Left lung (tissue), 10 donors: ENCODE results near the gene ASMTL. TPM values are rescaled to one million over a fixed set of nuclear protein-coding genes. Genes with fewer than 3 reads are reported as not detected.
"Not testable (repeated sequence)": the region's sequence is repeated elsewhere in the genome, so short reads cannot be mapped to it uniquely, and the experiment has no call there.

Experiments used
- ATAC-seq: fragments of 200-7000 bp; cut with Tn5 transposase; one replicate; pipeline ENCODE4 v1.9.1; 2020; ENCODE audit warnings: moderate library complexity
- DNase-seq, 4 donors: peaks; one replicate each; pipeline ENCODE4 v3.0.0-alpha.2; 2013 to 2020
- H3K27ac ChIP-seq, 2 donors: fragments of 200-600 bp; sonication (generic) in 1 of 2; one replicate each; pipeline versions ENCODE4 v1.5.0 to v1.8.0; 2020 to 2021
- H3K27me3 ChIP-seq, 2 donors: fragments of 200-600 bp; sonication (generic) in 1 of 2; one replicate each; pipeline versions ENCODE4 v1.5.0 to v1.8.0; 2020 to 2021
- H3K36me3 ChIP-seq, 2 donors: fragments of 200-600 bp; sonication (generic) in 1 of 2; one replicate each; pipeline versions ENCODE4 v1.5.0 to v1.8.0; 2020 to 2021
- H3K4me1 ChIP-seq, 2 donors: fragments of 200-600 bp; one replicate each; pipeline ENCODE4 v1.8.0; 2021
- H3K4me3 ChIP-seq, 2 donors: fragments of 200-600 bp; sonication (generic) in 1 of 2; one replicate each; pipeline versions ENCODE4 v1.5.0 to v1.8.0; 2020 to 2021; ENCODE audit warnings: mild to moderate bottlenecking in 1 of 2
- H3K9me3 ChIP-seq, 2 donors: fragments of 200-600 bp; sonication (generic) in 1 of 2; one replicate each; pipeline versions ENCODE4 v1.5.0 to v1.8.0; 2020 to 2021
- CTCF ChIP-seq, 2 donors: fragments of 200-600 bp; sonication (generic) in 1 of 2; IDR thresholded peaks; one replicate each; pipeline versions ENCODE4 v1.5.0 to v1.8.0; 2021; ENCODE audit warnings: antibody characterized with exemption in 2 of 2
- intact Hi-C, 2 donors: fragments of 100-400 bp; cut with DNase I; formaldehyde crosslinking; loops; one replicate each; pipeline versions ENCODE4 v1.11.2 to v1.14.2; 2022
- polyA plus RNA-seq, 6 donors: library from polyadenylated mRNA; unstranded; fragments of 120-200 nt; gene quantifications; one replicate each; pipeline ENCODE4 v1.2.1, GENCODE V29; 2013; ENCODE audit not compliant: insufficient read length in 6 of 6
- total RNA-seq, 2 donors: library from RNA; stranded (reverse); fragmentation: NEBNext Ultra II Directional; extraction: Animal tissue kit (Norgen Biotek cat#: 25700); gene quantifications; one replicate each; pipeline ENCODE4 v1.2.1, GENCODE V29; 2021
- donor health status: DM: no; HTN: yes; CAD: no.
- donor health status: DM: no; HTN: no; CAD: no.

Gene ASMTL
- total and polyA plus RNA-seq, 8 donors: 18.6 to 32.0 (median 24.8) TPM

DNA sequence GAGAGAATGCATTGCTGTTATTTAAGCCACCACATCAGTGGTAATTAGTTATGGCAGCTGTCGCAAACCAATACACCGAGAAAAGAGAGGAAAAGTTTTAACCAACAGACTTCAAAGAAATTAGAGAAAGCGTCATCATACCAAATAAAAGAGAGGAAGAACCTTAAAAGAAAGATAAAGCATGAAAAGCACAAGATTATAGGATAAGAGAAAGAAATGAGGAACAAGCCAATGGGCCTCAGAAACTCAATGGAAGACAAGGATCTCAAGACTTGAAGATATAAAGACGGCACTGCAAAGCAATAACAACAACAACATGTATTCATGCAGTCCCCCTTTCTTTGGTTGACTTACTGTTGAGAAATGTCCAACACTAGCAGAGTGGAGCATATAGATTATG is 22.8 kb upstream of the ASMTL start:
- intact Hi-C loops: no loop called here
- Histone ChIP-seq H3K27ac (no peak overlapping the region), H3K9me3 (peaks cover 0 to 6% of the 10 kb centered on the region in 2 donors), H3K4me1 (no peaks in the 10 kb centered on the region), H3K36me3 (no peaks in the 10 kb centered on the region), H3K27me3 (peaks cover 0 to 5% of the 10 kb centered on the region in 2 donors), H3K4me3 (no peak overlapping the region)
- ATAC-seq (no peak), DNase-seq (no peak)
- no peak for TF ChIP-seq CTCF (IDR thresholded peaks at IDR 0.05)

GRCh38 chrX:1474593-1474992 is 21.9 kb upstream of the ASMTL start:
- H3K9me3 ChIP-seq, ATAC-seq, H3K27me3 ChIP-seq, H3K27ac ChIP-seq, H3K4me1 ChIP-seq, intact Hi-C loops, H3K4me3 ChIP-seq, DNase-seq, H3K36me3 ChIP-seq: not testable (repeated sequence)

DNA sequence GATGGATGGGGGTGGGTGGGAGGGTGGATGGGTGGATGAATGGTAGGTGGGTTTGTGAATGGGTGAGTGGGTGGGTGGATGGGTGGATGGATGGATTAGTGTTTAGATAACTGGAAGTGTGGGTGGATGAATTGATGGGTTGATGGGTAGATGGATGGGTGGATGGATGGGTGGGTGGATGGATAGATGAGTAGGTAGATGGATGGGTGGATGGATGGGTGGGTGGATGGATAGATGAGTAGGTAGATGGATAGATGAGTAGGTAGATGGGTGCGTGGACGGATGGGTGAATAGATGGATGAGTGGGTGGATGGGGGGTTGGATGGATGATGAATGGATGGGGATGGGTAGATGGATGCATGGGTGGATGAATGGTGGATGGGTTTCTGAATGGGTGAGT is 20.3 kb upstream of the ASMTL start:
- no peaks in the 10 kb centered on the region for H3K36me3 ChIP-seq
- H3K27me3 ChIP-seq: peaks cover 0 to 13% of the 10 kb centered on the region in 2 donors
- H3K27ac ChIP-seq: no peak overlapping the region
- H3K4me3 ChIP-seq: no peak overlapping the region
- no peaks in the 10 kb centered on the region for H3K9me3 ChIP-seq
- ATAC-seq: no peak
- no peak for TF ChIP-seq CTCF (IDR thresholded peaks at IDR 0.05)
- DNase-seq: no peak
- intact Hi-C loops: no loop called here
- peaks cover 0 to 5% of the 10 kb centered on the region in 2 donors for H3K4me1 ChIP-seq

DNA sequence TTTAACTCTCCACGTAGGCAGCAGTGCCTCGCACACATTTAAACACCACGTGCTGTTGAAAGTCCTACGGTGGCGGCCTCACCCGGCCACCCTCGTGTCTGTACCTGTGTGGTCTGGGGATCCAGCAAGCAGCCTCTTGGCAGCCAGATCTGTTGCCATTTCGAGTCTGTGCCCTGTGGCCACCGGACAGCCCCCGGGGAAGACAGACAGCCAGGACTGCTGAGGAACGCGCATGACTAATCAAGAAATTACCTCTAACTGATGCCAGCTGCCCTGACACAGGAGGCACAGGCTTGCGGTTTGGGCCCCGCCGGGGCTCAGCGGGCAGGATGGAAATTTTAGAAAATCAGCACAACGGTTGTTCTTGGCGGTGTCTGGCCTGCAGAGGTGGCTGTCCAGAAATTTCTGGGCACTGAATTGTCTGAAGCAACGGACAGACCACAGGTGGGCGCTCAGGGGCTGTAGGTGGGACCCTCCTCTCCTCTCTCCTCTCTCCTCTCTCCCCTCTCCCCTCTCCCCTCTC is 15.6 kb upstream of the ASMTL start:
- peaks cover 0 to 23% of the 10 kb centered on the region in 2 donors for H3K4me1 ChIP-seq
- peak in 1 of 4 donors; percentile 35 for DNase-seq
- H3K4me3 ChIP-seq: no peak overlapping the region
- intact Hi-C loops: no loop called here
- H3K27me3 ChIP-seq: peaks cover 0 to 59% of the 10 kb centered on the region in 2 donors
- peaks cover 0 to 9% of the 10 kb centered on the region in 2 donors for H3K36me3 ChIP-seq
- no peaks in the 10 kb centered on the region for H3K9me3 ChIP-seq
- H3K27ac ChIP-seq: peak overlapping the region in 1 of 2 donors; percentile 30
- TF ChIP-seq CTCF (IDR thresholded peaks at IDR 0.05): no peak
- ATAC-seq: peak; percentile 48

- intact Hi-C loops: no loop called here
- H3K27me3 ChIP-seq: peaks cover 0 to 59% of the 10 kb centered on the region in 2 donors
- ATAC-seq: peak; percentile 23
- TF ChIP-seq CTCF (IDR thresholded peaks at IDR 0.05): no peak
- H3K4me3 ChIP-seq: no peak overlapping the region
- DNase-seq: peak in 1 of 4 donors; percentile 35
- no peaks in the 10 kb centered on the region for H3K9me3 ChIP-seq
- peak overlapping the region in 1 of 2 donors; percentile 66 for H3K27ac ChIP-seq
- peaks cover 0 to 26% of the 10 kb centered on the region in 2 donors for H3K4me1 ChIP-seq
- H3K36me3 ChIP-seq: peaks cover 0 to 9% of the 10 kb centered on the region in 2 donors
These were observed 14.4 kb upstream of the ASMTL start for GRCh38 chrX:1466971-1467561.
